ENCODE data around the gene FOXA3. TPM values are rescaled to one million over a fixed set of nuclear protein-coding genes. Genes with fewer than 3 reads are reported as not detected.
A peak's percentile ranks its signal among the peaks of the same experiment; 100 is the strongest.
"Not testable (repeated sequence)": the region's sequence is repeated elsewhere in the genome, so short reads cannot be mapped to it uniquely, and the experiment has no call there.

FOXA3 gene
- total and polyA plus RNA-seq, 8 donors = 19.8 to 45.0 (median 25.8) TPM

GRCh38 chr19:45887200-45887710 is 23.1 kb downstream of the FOXA3 start:
- Histone ChIP-seq H3K36me3 (no peaks in the 10 kb centered on the region), H3K4me3 (peak overlapping the region; percentile 72 to 83 (median 80)), H3K4me1 (peaks cover 0 to 17% (median 13%) of the 10 kb centered on the region in 3 donors), H3K27ac (peak overlapping the region; percentile 73 to 92 (median 86)), H3K9me3 (no peaks in the 10 kb centered on the region), H3K27me3 (no peaks in the 10 kb centered on the region)
- DNase-seq (no peak), FAIRE-seq (no peak), ATAC-seq (no peak)
- intact Hi-C loops (cut with DNase I) = no loop called here
- WGBS, 2 donors = 27 to 30% methylated on average over 10 of the region's 10 CpGs
- TF ChIP-seq CTCF (IDR thresholded peaks at IDR 0.05) = no peak

DNA sequence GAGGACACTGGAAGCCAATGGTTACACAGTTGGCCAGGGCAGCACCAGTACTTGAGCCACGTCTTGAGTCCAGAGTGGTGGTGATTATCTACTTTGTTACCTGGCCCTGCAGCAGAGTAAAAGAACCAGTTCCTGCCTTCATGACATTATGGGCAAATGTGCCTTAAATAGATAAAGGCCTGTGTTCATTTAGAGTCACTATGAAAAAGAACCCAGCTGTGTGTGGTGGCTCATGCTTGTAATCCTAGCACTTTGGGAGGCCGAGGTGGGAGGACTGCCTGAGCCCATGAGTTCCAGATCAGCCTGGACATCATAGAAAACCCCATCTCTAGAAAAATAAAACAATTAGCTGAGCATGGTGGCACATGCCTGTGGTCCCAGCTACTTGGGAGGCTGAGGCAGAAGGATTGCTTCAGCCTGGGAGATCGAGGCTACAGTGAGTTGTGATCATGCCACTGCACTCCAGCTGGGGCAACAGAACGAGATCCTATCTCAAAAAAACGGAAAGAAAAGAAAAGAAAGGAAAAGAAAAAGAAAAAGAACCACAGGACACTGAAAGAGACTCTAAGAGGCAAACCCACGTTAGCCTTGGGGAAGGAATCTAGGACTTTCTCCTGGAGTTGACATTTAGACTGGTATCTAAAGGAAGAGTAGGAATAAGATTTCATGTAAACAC is 25.2 kb downstream of the FOXA3 start:
- H3K9me3 ChIP-seq = no peaks in the 10 kb centered on the region

GRCh38 chr19:45890877-45891276 is 26.8 kb downstream of the FOXA3 start:
- no peak for FAIRE-seq
- peaks cover 0 to 4% (median 0%) of the 10 kb centered on the region in 3 donors for H3K4me1 ChIP-seq
- H3K4me3 ChIP-seq = no peak overlapping the region
- no peak for TF ChIP-seq CTCF (IDR thresholded peaks at IDR 0.05)
- H3K27me3 ChIP-seq = no peaks in the 10 kb centered on the region
- ATAC-seq = no peak
- H3K9me3 ChIP-seq = no peaks in the 10 kb centered on the region
- no peak overlapping the region for H3K27ac ChIP-seq
- peak in 1 of 6 donors; percentile 73 for DNase-seq
- intact Hi-C loops (cut with DNase I) = no loop called here
- 88% methylated on average over 17 of the region's 17 CpGs for WGBS, 2 donors
- H3K36me3 ChIP-seq = no peaks in the 10 kb centered on the region

More for the DNA sequence above, 25.2 kb downstream of the FOXA3 start:
- no peak for FAIRE-seq
- DNase-seq = no peak
- H3K27me3 ChIP-seq = no peaks in the 10 kb centered on the region
- peaks cover 0 to 12% (median 10%) of the 10 kb centered on the region in 3 donors for H3K4me1 ChIP-seq
- no peak for TF ChIP-seq CTCF (IDR thresholded peaks at IDR 0.05)
- no peak overlapping the region for H3K4me3 ChIP-seq
- ATAC-seq = no peak
- 62 to 65% methylated on average over 6 of the region's 6 CpGs for WGBS, 2 donors
- no peak overlapping the region for H3K27ac ChIP-seq
- intact Hi-C loops (cut with DNase I) = no loop called here
- H3K36me3 ChIP-seq = no peaks in the 10 kb centered on the region

- WGBS, 2 donors = 75 to 76% methylated on average over 9 of the region's 9 CpGs
- Histone ChIP-seq H3K4me1 (peaks cover 5 to 9% (median 7%) of the 10 kb centered on the region in 3 donors), H3K36me3 (peaks cover 0 to 10% (median 0%) of the 10 kb centered on the region in 3 donors), H3K27ac (no peak overlapping the region), H3K27me3 (no peaks in the 10 kb centered on the region), H3K9me3 (no peaks in the 10 kb centered on the region), H3K4me3 (no peak overlapping the region)
- intact Hi-C loops (cut with DNase I) = no loop called here
- no peak for FAIRE-seq
- DNase-seq = no peak
- peak in 1 of 4 donors; percentile 7 for ATAC-seq
- no peak for TF ChIP-seq CTCF (IDR thresholded peaks at IDR 0.05)
Observed at GRCh38 chr19:45895519-45895972, 31.4 kb downstream of the FOXA3 start.

DNA sequence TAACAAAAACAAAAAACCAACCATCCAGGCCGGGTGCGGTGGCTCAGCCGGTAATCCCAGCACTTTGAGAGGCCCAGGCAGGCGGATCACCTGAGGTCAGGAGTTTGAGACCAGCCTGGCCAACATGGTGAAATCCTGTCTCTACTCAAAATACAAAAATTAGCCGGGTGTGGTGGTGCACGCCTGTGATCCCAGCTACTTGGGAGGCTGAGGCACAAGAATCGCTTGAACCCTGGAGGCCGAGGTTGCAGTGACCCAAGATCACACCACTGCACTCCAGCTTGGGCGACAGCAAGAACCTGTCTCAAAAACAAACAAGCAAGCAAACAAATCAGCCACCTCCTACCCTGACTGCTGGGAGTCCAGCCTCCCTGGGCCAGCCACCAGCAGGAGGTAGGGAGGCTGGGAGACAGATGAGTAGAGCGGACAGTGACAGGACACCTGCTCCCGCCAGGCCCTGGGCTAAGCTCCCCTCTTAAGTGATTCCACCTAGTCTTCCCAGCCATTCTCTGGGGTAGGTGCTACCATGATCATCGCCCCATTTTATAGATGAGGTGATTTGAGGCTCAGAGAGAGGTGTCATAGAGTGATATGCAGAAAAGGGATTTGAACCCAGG is 32.0 kb downstream of the FOXA3 start:
- ATAC-seq; FAIRE-seq; H3K36me3 ChIP-seq; H3K4me3 ChIP-seq; DNase-seq; H3K27ac ChIP-seq; H3K9me3 ChIP-seq; H3K27me3 ChIP-seq; intact Hi-C loops (cut with DNase I): not testable (repeated sequence)
- WGBS, 2 donors = 96 to 98% methylated on average over 12 of the region's 12 CpGs
- peaks cover 8 to 14% (median 13%) of the 10 kb centered on the region in 3 donors for H3K4me1 ChIP-seq

Data from pancreas (tissue), 10 donors.